NT2/D1 (cell line): ENCODE measurements around the gene BACE2.

Source experiments
- SUZ12 ChIP-seq: IDR thresholded peaks from 2 replicates; pipeline ENCODE4 v1.6.1; 2011; ENCODE audit not compliant: insufficient read length, insufficient read depth; ENCODE audit errors: extremely low read depth
- YY1 ChIP-seq: IDR thresholded peaks from 2 replicates; pipeline ENCODE4 v1.6.1; 2011; ENCODE audit not compliant: insufficient read length, insufficient read depth
- ZNF274 ChIP-seq: IDR thresholded peaks from 2 replicates; pipeline ENCODE4 v1.6.1; 2011; ENCODE audit warnings: mild to moderate bottlenecking, low read depth, low read length

DNA sequence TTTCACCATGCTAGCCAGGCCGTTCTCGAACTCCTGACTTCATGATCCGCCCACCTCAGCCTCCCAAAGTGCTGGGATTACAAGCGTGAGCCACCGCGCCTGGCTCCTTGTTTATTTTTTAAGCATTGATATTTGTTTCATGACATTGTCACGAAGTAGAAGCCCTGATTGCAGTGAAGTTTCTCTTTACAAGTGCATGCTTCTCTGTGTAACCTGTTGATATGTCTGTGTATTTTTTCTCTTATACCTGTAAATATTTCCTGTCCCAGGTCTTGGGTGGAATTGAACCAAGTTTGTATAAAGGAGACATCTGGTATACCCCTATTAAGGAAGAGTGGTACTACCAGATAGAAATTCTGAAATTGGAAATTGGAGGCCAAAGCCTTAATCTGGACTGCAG, 75.1 kb downstream of the BACE2 start:
- TF ChIP-seq SUZ12 (no peak), ZNF274 (no peak), YY1 (no peak)
